ENCODE measurements around the gene IPPK. TPM values are rescaled to one million over a fixed set of nuclear protein-coding genes. Genes with fewer than 3 reads are reported as not detected.

The IPPK gene
- total RNA-seq, 4 donors from 2014 or later: 6.8 to 11.4 (median 7.5) TPM

DNA sequence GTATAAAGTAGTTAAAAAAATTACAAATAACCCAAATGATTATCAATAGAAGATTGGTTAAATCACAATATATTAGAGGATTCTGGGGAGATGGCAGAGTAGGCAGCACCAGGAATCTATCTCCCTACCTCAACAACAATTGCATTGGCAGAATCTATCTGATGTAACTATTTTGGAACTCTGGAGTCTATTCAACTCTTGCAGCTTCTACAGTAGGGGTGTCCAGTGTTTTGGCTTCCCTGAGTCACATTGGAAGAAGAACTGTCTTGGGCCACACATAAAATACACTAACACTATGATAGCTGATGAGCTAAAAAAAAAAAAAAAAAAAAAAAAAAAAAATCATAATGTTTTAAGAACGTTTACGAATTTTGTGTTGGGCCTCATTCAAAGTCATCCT, 104.9 kb downstream of the IPPK start:
- ATAC-seq: no peak
- Histone ChIP-seq H3K27me3 (no peaks in the 10 kb centered on the region), H3K27ac (no peak overlapping the region), H3K4me1 (peaks cover 6 to 8% of the 10 kb centered on the region in 2 donors), H3K9me3 (no peaks in the 10 kb centered on the region), H3K36me3 (no peaks in the 10 kb centered on the region), H3K4me3 (no peak overlapping the region)
- no peak for DNase-seq
- intact Hi-C loops (cut with DNase I; ENCODE audit: low total_unique reads) (no loop called here), in situ Hi-C loops (cut with MboI; ENCODE audit: low sequenced_read_pairs in 4 of 4) (no loop called here)
- TF ChIP-seq CTCF (IDR thresholded peaks at IDR 0.05 in 4 of 5, conservative IDR thresholded peaks at IDR 0.05 in 1 of 5) (no peak), POLR2A (IDR thresholded peaks at IDR 0.05) (no peak)

GRCh38 chr9:92564504-92564903, 105.4 kb downstream of the IPPK start:
- H3K27me3 ChIP-seq: no peaks in the 10 kb centered on the region
- no peak overlapping the region for H3K27ac ChIP-seq
- no peak overlapping the region for H3K4me3 ChIP-seq
- no peak for ATAC-seq
- DNase-seq: no peak
- no peaks in the 10 kb centered on the region for H3K9me3 ChIP-seq
- intact Hi-C loops (cut with DNase I; ENCODE audit: low total_unique reads) (no loop called here), in situ Hi-C loops (cut with MboI; ENCODE audit: low sequenced_read_pairs in 4 of 4) (no loop called here)
- TF ChIP-seq CTCF (IDR thresholded peaks at IDR 0.05 in 4 of 5, conservative IDR thresholded peaks at IDR 0.05 in 1 of 5): no peak
- TF ChIP-seq POLR2A (IDR thresholded peaks at IDR 0.05): no peak
- H3K36me3 ChIP-seq: no peaks in the 10 kb centered on the region
- H3K4me1 ChIP-seq: peaks cover 6 to 8% of the 10 kb centered on the region in 2 donors

Other genes starting within 250 kb of the IPPK start
- 1 to 10 TPM; 1.2 to 4.0 (median 1.9) TPM for gene OMD, start 245.7 kb downstream of the IPPK start, total RNA-seq
- 1 to 10 TPM; 1.4 to 4.2 (median 3.1) TPM for gene ASPN, start 187.6 kb downstream of the IPPK start, total RNA-seq
- gene ECM2, start 134.1 kb downstream of the IPPK start, total RNA-seq: 1 to 10 TPM; 1.5 to 9.7 (median 3.9) TPM
- gene BICD2, start 94.7 kb upstream of the IPPK start, total RNA-seq: 10 to 100 TPM; 21.5 to 54.6 (median 38.7) TPM
- 1 to 10 TPM; 2.8 to 7.3 (median 4.1) TPM for gene ZNF484, start 207.9 kb upstream of the IPPK start, total RNA-seq

Data from gastrocnemius medialis (tissue), 4 donors.